ENCODE data around the gene ARHGAP22.
A peak's percentile ranks its signal among the peaks of the same experiment; 100 is the strongest.
"Not testable (repeated sequence)": the region's sequence is repeated elsewhere in the genome, so short reads cannot be mapped to it uniquely, and the experiment has no call there.

Gene ARHGAP22

GRCh38 chr10:48604991-48605508 is at the start of gene ARHGAP22:
Gene ARHGAP22, minus strand, starts transcription at chr10:48605073. Its CDS starts 277 bp downstream, at chr10:48604796.
- DNase-seq, result peak; percentile 8

GRCh38 chr10:48653944-48654698 is 49.2 kb upstream of the ARHGAP22 start:
- DNase-seq, result no peak

- no peak for DNase-seq
These were observed 48.5 kb upstream of the ARHGAP22 start for GRCh38 chr10:48653347-48653746.

GRCh38 chr10:48652344-48652743 is 47.5 kb upstream of the ARHGAP22 start:
- no peak for DNase-seq

GRCh38 chr10:48651839-48652238 is 47.0 kb upstream of the ARHGAP22 start:
- DNase-seq, result no peak

GRCh38 chr10:48651293-48651692 is 46.4 kb upstream of the ARHGAP22 start:
- DNase-seq, result no peak

- DNase-seq, result no peak
These were observed 44.6 kb upstream of the ARHGAP22 start for GRCh38 chr10:48649349-48649944.

- no peak for DNase-seq
These were observed 43.5 kb upstream of the ARHGAP22 start for GRCh38 chr10:48648172-48648942.

GRCh38 chr10:48647073-48647472 is 42.2 kb upstream of the ARHGAP22 start:
- not testable (repeated sequence) for DNase-seq

- no peak for DNase-seq
These were observed 40.7 kb upstream of the ARHGAP22 start for GRCh38 chr10:48645600-48645999.

GRCh38 chr10:48641099-48641690 is 36.3 kb upstream of the ARHGAP22 start:
- DNase-seq, result not testable (repeated sequence)

- no peak for DNase-seq
These were observed 35.5 kb upstream of the ARHGAP22 start for GRCh38 chr10:48640326-48640725.

- no peak for DNase-seq
These were observed 34.8 kb upstream of the ARHGAP22 start for GRCh38 chr10:48639632-48640031.

- DNase-seq, result no peak
These were observed 34.1 kb upstream of the ARHGAP22 start for GRCh38 chr10:48638739-48639527.

- no peak for DNase-seq
These were observed 33.3 kb upstream of the ARHGAP22 start for GRCh38 chr10:48638158-48638557.

- no peak for DNase-seq
These were observed 32.0 kb upstream of the ARHGAP22 start for GRCh38 chr10:48636901-48637300.

- DNase-seq, result no peak
These were observed 31.4 kb upstream of the ARHGAP22 start for GRCh38 chr10:48636231-48636630.

- no peak for DNase-seq
These were observed 30.2 kb upstream of the ARHGAP22 start for GRCh38 chr10:48634984-48635557.

- peak; percentile 41 for DNase-seq
These were observed 29.5 kb upstream of the ARHGAP22 start for GRCh38 chr10:48634198-48634983.

- DNase-seq, result no peak
These were observed 28.7 kb upstream of the ARHGAP22 start for GRCh38 chr10:48633381-48634197.

Data from CD4-positive, alpha-beta T cell treated with Interleukin-17A for 4 hours (primary cell).